ENCODE data around the gene LURAP1L.
A peak's percentile ranks its signal among the peaks of the same experiment; 100 is the strongest.

Gene LURAP1L

DNA sequence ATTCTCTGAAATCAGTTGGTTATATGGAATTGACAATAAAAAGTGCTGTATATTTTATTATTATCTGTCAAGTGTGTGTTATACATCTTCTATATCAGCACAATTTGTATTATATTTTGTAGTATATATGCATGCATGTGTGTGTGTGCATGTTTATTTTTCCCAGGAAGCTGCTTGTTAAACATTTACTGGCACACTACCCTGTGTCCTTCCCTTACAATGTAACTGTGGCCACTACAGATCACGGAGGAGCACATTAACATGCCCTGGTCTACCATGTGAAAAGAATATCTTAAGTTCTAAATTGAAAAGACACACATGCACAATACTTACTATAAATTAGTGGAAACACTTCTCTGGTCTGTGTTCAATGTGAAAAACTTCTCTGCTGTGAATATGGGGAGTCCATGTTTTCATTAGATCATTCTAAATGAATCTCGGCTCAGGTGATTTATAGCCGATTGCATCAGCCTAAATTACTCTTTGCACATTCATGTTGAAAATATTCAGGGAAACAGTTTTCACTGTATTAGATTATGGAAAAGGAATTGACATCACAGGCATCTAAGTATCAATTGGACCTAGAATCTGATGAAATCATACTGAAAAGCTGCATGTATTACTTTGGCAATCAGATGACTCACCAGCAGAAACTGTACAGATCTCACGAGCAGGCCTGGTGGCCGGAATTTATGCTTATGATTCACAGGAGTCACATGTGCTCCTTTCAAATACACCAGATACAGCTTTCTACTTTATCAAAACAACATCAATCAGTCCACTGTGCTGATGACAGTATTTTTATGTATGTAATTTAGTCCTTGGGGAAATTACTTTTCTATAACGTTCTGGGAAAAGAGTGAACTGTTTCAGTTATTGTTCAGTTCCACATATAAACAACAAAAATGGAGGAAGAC lies 39.4 kb downstream of the LURAP1L start:
- peak; percentile 99 for DNase-seq

DNA sequence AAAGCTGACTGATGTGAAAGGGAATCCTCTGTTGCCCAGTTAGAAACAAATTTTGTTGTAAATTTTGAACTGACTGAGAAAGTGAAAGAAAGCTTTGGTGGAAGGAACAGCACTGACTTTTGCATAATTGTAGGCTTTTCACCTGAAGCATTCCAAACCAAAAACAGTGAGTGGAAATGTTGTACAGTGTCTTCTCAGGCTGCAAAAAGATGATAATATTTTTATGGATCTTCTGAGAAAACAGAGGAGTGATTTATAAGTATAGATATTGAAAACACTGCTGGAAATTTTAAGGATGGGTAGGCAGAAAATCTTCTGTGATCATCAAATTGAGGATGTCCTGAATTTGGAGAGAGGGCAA lies 40.0 kb downstream of the LURAP1L start:
- no peak for DNase-seq

DNA sequence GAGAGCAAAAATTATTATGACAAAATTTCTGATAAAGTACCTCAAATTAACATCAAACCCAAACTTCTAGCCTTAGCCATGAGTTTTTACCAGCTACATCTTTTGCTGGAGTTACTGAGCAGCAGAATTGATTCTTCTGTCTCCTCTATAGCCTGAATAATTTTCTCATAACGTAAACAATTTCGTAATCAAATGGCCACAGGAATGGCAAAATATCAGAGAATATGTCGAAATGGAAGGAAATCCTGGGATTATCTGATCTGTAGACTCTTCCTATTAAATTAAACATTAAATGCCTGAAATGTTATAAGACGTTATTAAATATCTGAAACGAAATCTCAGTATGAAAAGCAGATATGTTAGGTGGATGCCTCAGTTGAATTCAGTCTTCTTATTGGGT lies 41.1 kb downstream of the LURAP1L start:
- DNase-seq: peak; percentile 56

DNA sequence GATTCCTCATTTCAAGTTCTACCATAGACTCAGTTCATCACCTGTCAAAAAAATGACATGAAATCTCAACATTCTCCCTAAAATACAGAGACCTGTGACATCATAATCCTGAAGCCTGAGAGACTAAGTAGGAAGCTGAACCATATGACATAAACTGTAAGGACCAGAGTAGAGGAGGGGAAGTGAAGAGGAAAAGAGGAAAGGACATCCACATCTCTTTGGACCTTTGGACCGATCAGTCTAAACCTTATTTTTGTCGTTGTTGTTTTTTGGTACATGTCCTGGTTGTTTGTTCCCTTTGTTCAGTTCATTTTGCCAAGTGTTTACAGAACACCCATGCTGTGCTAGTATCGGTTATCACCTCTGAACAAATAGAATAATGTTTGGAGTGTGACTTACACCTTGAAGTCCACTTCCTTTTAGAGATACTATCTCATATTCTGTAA lies 41.9 kb downstream of the LURAP1L start:
- no peak for DNase-seq

DNA sequence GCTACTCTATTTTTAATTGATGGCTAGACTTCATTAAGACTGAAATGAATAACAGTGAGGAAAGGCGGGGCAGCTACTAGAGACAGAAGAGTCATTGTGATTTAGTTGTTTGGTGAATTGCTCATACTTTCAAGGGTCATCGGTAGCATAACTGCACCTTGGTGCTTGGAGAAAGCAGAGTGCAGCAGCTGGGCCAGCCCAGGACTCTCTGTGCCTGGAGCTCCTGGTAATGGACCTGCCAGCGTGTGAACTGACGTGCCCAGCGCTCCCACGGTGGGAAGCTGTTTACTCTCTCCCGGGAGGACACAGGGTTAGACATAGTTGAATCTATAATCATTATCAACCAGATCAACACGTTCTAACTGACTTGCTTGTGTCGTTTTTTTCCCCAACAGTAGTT lies 42.9 kb downstream of the LURAP1L start:
- DNase-seq: no peak

DNA sequence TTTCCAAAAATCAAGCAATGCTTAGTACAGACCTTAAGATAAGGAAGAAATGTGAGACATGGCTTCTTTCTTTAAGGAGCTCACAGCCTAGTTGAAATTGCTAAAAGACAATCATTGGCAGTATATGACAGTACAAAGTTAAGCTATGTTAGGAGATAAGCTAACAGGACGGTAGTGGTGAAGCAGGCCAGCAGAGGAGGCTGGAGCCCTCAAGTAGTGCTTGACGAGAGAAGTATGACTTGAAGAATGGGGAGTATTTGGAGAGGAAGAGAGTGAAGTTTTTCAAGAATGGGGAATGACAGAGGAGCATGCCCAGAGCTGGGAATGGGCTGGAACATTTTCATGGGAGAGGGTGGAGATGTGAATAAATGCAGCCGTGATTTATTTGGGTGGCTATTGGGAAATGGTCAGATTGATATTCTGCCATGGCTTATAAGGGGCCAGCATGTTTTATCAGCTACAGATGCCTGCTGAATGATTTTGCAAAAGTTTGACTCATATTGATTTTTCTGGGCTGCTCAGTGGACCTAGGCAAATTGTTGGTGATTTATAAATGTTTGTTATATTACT lies 43.7 kb downstream of the LURAP1L start:
- DNase-seq: no peak

DNA sequence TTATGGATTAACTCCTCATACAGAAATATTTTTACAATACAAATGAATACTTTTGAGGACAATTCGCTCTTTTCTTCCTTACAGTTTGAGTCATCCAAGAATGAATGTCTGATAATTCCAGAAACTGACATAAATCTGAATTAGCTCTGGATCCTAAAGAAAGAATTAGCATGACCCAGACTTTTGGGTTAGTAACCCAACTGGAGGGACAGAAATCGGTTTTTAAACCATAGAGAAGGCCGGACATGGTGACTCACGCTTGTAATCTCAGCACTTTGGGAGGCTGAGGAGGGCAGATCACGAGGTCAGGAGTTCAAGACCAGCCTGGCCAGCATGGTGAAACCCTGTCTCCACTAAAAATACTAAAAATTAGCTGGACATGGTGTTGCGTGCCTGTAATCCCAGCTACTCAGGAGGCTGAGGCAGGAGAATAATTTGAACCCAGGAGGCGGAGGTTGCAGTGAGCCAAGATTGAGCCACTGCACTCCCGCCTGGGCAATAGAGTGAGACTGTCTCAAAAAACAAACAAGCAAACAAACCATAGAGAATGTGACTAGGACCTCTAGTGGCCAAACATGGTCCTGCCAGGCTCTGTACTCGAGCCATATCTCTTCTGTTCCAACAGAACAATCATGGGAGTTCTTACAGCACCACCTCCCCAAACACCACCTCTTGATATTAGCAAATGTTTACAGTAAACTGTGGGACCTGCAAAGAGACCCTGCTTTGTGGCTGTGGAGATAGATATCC lies 44.8 kb downstream of the LURAP1L start:
- no peak for DNase-seq

DNA sequence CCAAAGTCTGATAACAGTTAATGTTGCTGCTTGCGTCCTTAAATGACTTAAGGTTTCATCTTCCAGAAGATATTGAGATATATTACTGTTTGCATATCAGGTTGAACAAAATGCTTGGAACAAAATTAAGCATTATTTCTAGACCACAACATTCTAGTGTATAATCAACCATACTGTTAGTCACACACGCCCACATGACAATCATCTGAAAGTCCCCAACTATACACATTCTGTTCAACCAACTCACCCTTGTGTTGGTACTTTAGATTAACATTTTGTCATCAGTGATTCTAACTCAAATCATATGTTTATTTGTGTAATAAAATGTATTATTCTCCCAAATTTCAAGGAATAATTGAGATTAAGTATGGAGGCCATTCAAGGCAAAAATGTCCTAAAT lies 47.3 kb downstream of the LURAP1L start:
- peak; percentile 19 for DNase-seq

DNA sequence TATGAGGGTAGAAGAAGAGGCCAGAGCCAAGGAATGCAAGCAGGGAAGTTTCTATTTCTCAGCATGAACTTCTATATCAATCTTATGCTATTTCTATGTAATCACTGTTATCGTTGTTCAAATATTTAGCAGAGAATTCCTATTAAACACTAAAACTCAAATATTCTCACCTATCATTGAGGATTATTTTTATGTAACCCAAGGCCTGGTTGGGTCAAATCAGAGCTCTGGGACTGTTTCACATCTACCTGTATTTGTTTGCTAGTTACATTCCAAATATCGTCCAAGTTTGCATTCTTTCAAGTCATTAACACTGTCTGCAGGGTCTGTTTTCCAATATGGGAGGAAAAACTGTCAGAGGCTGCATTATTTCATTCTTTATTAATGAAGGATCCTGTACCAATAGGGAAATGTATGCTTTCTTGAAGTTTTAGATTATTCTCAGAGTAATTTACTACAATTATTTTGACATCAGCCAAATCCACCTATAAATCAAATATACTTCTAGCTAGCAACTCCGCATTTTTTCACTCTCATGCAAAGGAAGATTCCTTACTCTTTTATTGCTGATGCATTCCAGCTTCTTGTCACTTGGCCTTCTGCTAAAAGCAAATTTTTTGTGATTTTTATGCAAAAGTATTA lies 52.2 kb downstream of the LURAP1L start:
- DNase-seq: no peak

DNA sequence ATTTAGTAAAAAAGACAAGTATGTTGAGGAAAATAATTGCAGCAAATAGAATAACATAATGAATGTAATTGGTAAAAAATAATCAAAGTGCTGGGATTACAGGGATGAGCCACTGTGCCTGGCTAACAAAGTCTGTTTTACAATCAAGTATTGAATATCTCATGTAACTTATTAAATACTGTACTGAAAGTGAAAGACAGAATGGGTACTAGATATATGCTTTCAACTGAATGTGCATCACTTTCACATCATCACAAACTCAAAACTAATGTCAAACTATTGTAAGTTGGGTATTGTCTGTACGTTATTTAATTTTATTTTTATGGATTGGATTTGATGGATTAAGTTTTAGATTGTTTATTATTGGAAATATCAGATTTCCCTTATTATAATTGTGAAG lies 58.9 kb downstream of the LURAP1L start:
- no peak for DNase-seq

DNA sequence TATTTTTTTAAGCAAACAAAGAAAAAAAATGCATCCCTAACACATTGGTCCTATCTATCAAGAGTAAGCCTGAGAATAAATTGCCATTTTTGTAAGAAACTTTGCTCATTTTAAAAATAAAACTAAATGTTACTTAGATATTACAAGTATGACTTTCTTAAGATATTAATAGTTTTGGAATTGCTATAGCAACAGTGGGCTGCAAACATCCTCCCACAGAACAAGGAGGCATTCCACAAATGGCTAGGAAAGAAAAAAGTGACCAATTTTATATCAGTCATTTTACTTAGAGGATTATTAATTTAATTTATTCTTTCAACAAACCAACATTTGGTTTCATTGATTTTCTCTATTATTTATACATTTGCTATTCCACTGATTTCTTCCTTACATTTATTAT lies 63.7 kb downstream of the LURAP1L start:
- DNase-seq: no peak

DNA sequence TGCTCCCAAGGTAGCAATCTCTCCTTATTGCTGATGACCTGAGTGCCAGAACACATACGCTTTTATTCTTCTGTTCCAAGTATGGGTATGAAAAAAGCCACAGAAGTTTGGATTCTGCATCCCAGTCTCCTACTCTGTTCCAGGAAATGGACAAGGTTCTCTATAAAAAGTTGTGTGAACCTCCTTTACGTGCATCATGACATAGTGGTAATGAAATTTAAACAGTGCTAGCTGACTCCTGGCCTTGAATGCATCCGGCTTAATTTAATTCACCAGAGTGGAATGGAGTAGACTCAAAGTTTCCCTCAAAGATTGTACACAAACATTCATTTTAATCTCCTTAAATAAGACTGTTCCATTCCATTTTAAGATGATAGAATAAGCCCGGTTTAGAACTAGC lies 68.9 kb downstream of the LURAP1L start:
- no peak for DNase-seq

DNA sequence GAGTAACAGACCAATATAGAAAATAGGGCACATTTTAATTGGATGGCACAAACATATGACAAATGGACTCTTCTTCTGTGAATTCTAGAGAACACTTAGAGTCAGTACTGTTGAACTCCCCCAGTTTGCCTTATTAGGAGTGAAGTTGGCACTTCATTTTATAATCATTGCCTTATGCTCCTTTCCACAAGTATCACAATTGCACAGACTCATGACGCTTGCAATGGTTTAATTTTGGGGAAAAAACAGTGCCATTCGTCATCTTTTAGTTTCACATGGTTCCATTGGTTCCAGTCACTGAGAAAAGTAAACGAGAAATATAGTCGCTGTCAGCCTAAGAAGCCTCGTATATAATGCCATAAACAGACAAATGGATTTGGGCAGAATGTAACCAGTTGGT lies 71.2 kb downstream of the LURAP1L start:
- DNase-seq: no peak

DNA sequence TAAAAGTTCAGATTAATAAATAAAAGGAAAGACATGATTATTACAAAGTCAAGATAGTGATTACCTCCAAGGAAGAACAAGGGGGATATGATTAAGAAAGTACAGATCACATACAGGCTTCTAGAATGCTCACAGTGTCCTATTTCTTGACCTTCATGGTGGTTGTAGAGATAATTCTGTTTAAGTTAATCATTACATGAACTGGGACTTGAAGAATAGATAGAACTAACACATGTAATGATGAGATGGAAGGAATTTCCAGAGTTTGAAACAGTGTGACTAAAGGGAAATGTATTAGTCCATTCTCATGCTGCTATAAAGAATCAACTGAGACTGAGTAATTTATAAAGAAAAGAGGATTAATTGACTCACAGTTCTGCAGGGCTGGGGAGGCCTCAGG lies 72.7 kb downstream of the LURAP1L start:
- DNase-seq: no peak

DNA sequence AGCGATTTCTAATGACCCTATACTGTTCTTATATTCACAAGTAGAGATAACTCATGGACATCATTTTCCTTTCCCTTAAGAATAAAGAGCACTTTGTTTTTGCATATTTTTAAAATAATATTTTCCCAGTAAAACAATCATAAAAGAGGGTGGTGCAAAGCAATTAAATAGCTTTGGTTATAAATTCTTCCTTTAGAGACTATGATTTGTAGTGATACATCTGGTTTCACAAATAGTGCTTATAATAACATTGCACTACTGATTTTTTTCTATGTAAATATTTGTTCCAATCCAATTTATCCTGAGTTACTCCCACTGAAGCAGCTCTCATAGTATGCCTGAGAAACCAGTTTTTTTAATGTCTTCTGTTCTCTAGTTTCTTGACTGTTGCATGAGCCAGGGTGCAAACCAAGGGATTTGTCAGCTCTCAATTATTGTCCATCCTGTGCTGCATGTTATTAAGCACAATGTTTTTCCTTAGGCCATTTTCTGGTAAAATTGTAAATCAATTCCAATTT lies 74.7 kb downstream of the LURAP1L start:
- DNase-seq: no peak

DNA sequence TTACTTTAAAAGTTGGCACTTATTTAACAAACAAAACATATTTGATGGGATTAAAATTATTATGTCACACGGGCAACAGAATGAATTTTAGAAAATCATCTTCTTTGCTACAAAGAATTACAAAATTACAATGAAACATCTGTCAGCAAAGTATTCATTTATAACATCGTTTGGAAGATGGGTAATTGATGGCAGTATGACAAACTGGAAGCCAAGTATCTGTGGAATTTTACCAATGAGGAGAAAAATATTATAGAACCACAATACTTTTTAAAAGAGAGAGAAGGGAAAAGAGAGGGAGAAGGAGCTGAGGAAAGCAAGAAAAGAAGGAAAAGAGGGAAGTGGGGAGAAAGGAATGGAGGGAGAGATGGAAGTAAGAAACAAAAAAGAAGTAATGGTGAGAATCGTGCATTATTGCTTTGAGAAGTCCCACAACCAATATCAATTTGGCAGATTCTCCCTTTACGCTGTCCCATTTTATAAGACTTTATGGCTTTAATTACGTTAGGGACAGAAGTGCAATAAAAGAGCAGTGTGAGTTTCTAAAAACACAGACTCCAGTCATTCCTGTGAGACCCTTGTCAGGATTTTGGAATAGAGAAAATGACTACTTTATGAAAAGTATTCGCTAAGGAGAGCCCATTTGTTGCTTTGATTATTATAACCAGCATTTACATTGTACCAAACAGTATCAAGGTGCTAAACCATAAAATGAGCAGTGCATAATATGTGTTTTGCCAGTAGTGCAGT lies 76.7 kb downstream of the LURAP1L start:
- DNase-seq: no peak

DNA sequence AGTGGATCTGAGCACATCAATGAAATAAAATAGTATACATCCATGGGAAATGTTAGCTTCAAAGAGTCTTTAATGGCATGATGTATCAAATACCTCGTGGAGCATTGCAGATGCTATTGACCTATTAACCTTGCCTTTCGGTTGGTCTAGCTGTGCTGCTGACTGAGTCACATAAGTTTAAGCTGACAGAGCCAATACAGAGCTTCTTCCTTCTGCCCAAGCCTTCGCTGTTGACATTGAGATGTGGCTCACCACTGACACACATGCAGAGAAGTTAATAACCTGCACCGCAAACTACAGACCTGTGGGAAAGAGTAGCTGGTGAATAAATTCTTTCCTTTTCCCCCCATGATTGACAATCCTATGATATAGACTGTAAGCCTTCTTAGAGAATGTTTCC lies 78.2 kb downstream of the LURAP1L start:
- DNase-seq: no peak

DNA sequence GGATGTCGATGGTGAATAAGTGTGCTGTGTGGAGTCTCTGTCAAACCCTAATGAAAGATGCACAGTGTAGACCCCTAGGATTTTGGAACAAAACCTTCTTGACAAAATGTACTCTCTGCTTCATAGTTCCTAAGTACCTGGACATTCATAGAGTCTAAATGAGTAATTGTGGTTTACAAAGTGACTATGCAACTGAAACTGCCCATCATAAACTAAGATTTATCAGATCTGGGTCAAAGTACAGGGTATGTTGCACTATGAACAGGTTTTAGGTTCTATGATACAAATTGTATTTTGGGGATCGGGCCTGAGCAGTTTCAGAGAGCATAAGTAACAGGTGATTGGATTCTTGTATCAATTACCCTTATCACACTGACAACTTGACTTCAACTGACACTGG lies 79.4 kb downstream of the LURAP1L start:
- no peak for DNase-seq

DNA sequence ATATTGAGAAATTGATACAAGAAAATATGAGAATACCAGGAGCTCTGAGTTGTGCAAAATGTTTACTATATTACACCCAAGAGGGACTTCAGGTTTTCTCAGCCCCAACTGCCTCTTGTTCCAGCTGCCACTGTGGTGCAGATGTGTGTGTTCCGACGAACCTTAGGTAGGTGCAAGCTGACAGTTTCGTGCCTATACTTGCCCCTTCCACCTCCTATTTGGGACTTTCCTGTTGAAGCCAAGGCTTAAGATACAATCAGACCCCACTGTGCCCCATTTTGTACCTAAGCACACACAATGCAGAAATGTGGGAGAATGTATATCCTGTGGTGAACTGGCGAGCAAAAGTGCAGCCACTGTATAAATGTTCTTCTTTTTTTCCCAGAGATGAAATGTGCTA lies 80.2 kb downstream of the LURAP1L start:
- no peak for DNase-seq

DNA sequence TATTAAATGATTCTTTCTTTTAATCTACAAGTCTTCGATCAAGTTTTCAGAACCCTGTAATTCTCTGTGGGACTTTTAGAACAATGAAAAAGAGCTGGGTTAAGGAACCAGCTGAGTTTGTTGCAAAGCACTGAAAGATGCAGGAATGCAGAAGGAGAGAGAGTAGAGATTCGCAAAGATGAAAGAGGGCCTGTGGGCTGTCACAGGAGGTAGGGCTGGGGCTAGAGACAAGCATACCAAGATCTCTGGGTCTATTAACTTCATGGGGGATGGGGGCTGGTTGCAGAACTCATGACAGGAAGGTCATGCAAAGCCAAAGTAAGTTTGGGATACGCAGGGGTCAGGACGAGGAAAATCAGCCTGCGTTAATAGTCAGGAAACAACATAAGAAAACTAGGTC lies 81.8 kb downstream of the LURAP1L start:
- DNase-seq: no peak

DNA sequence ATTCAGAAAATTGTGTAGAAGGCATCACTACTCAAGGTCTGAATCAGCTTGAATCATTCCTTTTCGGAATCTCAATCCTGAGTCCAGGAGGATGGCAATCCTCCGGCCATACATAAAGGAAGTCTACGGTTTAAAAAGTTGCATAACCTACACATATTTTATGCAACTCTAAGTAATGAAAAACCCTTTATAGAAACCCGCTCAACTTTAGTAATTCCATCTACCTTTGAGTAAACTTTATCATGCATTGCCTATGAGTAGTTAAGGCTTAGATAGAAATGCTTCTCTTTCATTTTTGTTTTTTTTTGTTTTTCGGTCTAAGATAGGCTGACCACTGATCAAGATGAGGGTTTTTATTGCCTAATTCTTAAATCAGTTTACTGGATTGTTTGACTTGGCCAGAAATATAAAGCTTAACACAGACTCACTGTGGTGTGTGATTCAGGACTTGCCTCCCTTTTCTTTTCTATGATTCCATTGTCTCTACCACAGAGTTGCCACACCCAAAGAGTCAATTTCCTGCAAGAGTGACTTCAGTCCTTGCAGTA lies 85.0 kb downstream of the LURAP1L start:
- DNase-seq: peak; percentile 47

DNA sequence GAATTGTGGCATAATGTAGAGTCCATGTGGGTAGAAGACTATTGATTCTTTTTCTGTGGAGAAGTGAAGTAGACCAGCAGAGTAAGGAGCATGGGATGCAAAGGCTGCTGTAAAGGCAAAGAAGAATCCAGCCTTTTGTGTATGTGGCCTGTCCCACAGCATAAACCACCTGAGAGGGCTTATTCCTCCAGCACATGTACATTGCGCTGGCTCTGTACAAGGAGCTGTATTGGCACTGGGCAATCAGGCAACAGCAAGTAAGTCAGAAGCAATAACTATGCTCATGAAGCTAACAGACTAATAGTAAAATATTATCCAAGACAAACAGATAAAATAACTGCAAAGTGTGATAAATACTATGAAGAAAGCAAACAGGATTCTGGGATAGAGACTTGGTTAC lies 86.2 kb downstream of the LURAP1L start:
- DNase-seq: no peak
